Caco-2 (cell line): Measurements from ENCODE around the gene ADGRD1. TPM values are rescaled to one million over a fixed set of nuclear protein-coding genes. Genes with fewer than 3 reads are reported as not detected.

Experiments
- BruUV-seq: library from RNA; stranded (reverse); fragments of 400-500 nt; replicated peaks from 2 replicates; lab custom pipeline; 2021; lab: Mats Ljungman, UMichigan
- CTCF ChIA-PET: fragments of 300-600 bp; sonication (Branson Sonifier 250); formaldehyde crosslinking; loops from one replicate; lab custom pipeline; 2022; ENCODE audit warnings: antibody characterized with exemption; lab: Charles Lee
- POLR2A ChIA-PET: fragments of 300-600 bp; sonication (Branson Sonifier 250); formaldehyde crosslinking; loops from one replicate; lab custom pipeline; 2022; ENCODE audit warnings: antibody characterized with exemption; lab: Charles Lee
- DNase-seq, 2 experiments: peaks; one replicate each; pipeline versions ENCODE4 v3.0.0 to v3.0.0-alpha.2; 2020 to 2022
- H3K27me3 ChIP-seq: replicated peaks from 2 replicates; pipeline ENCODE4 v1.6.0; 2011; ENCODE audit warnings: low read length; ENCODE audit not compliant: control insufficient read depth, insufficient read depth
- H3K36me3 ChIP-seq: 2 replicates; pipeline ENCODE4 v1.5.1; 2011; ENCODE audit warnings: low read length; ENCODE audit not compliant: control insufficient read depth, insufficient read depth
- H3K4me1 ChIP-seq: fragments of 250-450 bp; sonication (Bioruptor Pico); 2 replicates; pipeline ENCODE4 v1.5.1; 2020; ENCODE audit warnings: mild to moderate bottlenecking
- H3K4me3 ChIP-seq: 2 replicates; pipeline ENCODE4 v1.5.1; 2011; ENCODE audit warnings: low read depth, mild to moderate bottlenecking, control low read depth, low read length
- H3K9me3 ChIP-seq: fragments of 250-450 bp; sonication (Bioruptor Pico); 2 replicates; pipeline ENCODE4 v1.5.1; 2020; ENCODE audit warnings: mild to moderate bottlenecking, moderate library complexity
- H3K27ac Mint-ChIP-seq: one replicate; pipeline ENCODE4 v1.8.0; 2022; ENCODE audit warnings: mixed read lengths; ENCODE audit not compliant: unreplicated experiment
- H3K27me3 Mint-ChIP-seq: one replicate; pipeline ENCODE4 v1.8.0; 2022; ENCODE audit warnings: mixed read lengths; ENCODE audit not compliant: insufficient read depth, unreplicated experiment
- H3K36me3 Mint-ChIP-seq: one replicate; pipeline ENCODE4 v1.8.0; 2022; ENCODE audit warnings: mild to moderate bottlenecking, mixed read lengths; ENCODE audit not compliant: insufficient read depth, unreplicated experiment
- H3K4me1 Mint-ChIP-seq: one replicate; pipeline ENCODE4 v1.8.0; 2022; ENCODE audit warnings: low read depth, mixed read lengths; ENCODE audit not compliant: unreplicated experiment
- H3K4me3 Mint-ChIP-seq: one replicate; pipeline ENCODE4 v1.8.0; 2022; ENCODE audit warnings: mild to moderate bottlenecking, moderate library complexity, mixed read lengths; ENCODE audit not compliant: unreplicated experiment
- H3K9me3 Mint-ChIP-seq: one replicate; pipeline ENCODE4 v1.8.0; 2022; ENCODE audit warnings: mixed read lengths; ENCODE audit not compliant: unreplicated experiment
- CTCF ChIP-seq, 2 experiments: fragments of 200-600 bp in 1 of 2; IDR thresholded peaks; 1 replicate in 1 of 2; 2 replicates in 1 of 2; pipeline versions ENCODE4 v1.5.1 to v1.8.0; 2011 to 2022; ENCODE audit warnings: antibody characterized with exemption in 1 of 2, control low read depth in 1 of 2, inconsistent platforms in 1 of 2, low read depth in 1 of 2, low read length in 1 of 2, mild to moderate bottlenecking in 1 of 2, moderate library complexity in 1 of 2; ENCODE audit not compliant: insufficient read depth in 1 of 2, severe bottlenecking in 1 of 2, unreplicated experiment in 1 of 2
- intact Hi-C: fragments of 100-400 bp; cut with micrococcal nuclease; formaldehyde crosslinking; loops from one replicate; pipeline ENCODE4 v1.10.0; 2022; ENCODE audit not compliant: unreplicated experiment
- total RNA-seq: library from RNA; stranded (reverse); gene quantifications from 2 replicates; pipeline ENCODE4 v1.2.3, GENCODE V29; 2022

Gene ADGRD1
- total RNA-seq, 1 experiment from 2014 or later: 3.6 TPM

GRCh38 chr12:130972586-130972950 is 18.9 kb downstream of the ADGRD1 start:
- H3K36me3 ChIP-seq: no peaks in the 10 kb centered on the region
- H3K4me1 Mint-ChIP-seq: no peaks in the 10 kb centered on the region
- 0 out of 2 replicates have a peak, but pooled peaks cover 4% of the 10 kb centered on the region for H3K4me1 ChIP-seq
- no peak overlapping the region for H3K27ac Mint-ChIP-seq
- H3K9me3 Mint-ChIP-seq: no peaks in the 10 kb centered on the region
- DNase-seq: no peak
- intact Hi-C loops: no loop called here
- no TSS peak for BruUV-seq
- H3K27me3 ChIP-seq: no peaks in the 10 kb centered on the region
- H3K9me3 ChIP-seq: no peaks in the 10 kb centered on the region
- no peaks in the 10 kb centered on the region for H3K36me3 Mint-ChIP-seq
- ChIA-PET CTCF (no interaction called here), POLR2A (no interaction called here)
- no peak overlapping the region for H3K4me3 ChIP-seq
- H3K4me3 Mint-ChIP-seq: no peak overlapping the region
- TF ChIP-seq CTCF (IDR thresholded peaks at IDR 0.05; ENCODE audit: insufficient read depth in 1 of 2, low read depth in 1 of 2, low read length in 1 of 2, severe bottlenecking in 1 of 2, unreplicated experiment in 1 of 2): no peak
- peaks cover 2% of the 10 kb centered on the region for H3K27me3 Mint-ChIP-seq

GRCh38 chr12:130973109-130973508 is 19.4 kb downstream of the ADGRD1 start:
- Mint-ChIP-seq H3K36me3 (no peaks in the 10 kb centered on the region), H3K27me3 (peaks cover 2% of the 10 kb centered on the region), H3K9me3 (no peaks in the 10 kb centered on the region), H3K27ac (no peak overlapping the region), H3K4me3 (no peak overlapping the region), H3K4me1 (no peaks in the 10 kb centered on the region)
- BruUV-seq: no TSS peak
- ChIA-PET POLR2A (no interaction called here), CTCF (no interaction called here)
- intact Hi-C loops: no loop called here
- DNase-seq: no peak
- Histone ChIP-seq H3K4me1 (0 out of 2 replicates have a peak, but pooled peaks cover 4% of the 10 kb centered on the region), H3K4me3 (no peak overlapping the region), H3K9me3 (no peaks in the 10 kb centered on the region), H3K27me3 (no peaks in the 10 kb centered on the region), H3K36me3 (no peaks in the 10 kb centered on the region)
- no peak for TF ChIP-seq CTCF (IDR thresholded peaks at IDR 0.05; ENCODE audit: insufficient read depth in 1 of 2, low read depth in 1 of 2, low read length in 1 of 2, severe bottlenecking in 1 of 2, unreplicated experiment in 1 of 2)

- Mint-ChIP-seq H3K27me3 (peaks cover 2% of the 10 kb centered on the region), H3K36me3 (no peaks in the 10 kb centered on the region), H3K9me3 (no peaks in the 10 kb centered on the region), H3K4me3 (no peak overlapping the region), H3K4me1 (no peaks in the 10 kb centered on the region), H3K27ac (no peak overlapping the region)
- H3K9me3 ChIP-seq: no peaks in the 10 kb centered on the region
- no peaks in the 10 kb centered on the region for H3K27me3 ChIP-seq
- POLR2A ChIA-PET: no interaction called here
- 0 out of 2 replicates have a peak, but pooled peaks cover 4% of the 10 kb centered on the region for H3K4me1 ChIP-seq
- no peak for TF ChIP-seq CTCF (IDR thresholded peaks at IDR 0.05; ENCODE audit: insufficient read depth in 1 of 2, low read depth in 1 of 2, low read length in 1 of 2, severe bottlenecking in 1 of 2, unreplicated experiment in 1 of 2)
- no peaks in the 10 kb centered on the region for H3K36me3 ChIP-seq
- CTCF ChIA-PET: no interaction called here
- intact Hi-C loops: no loop called here
- no peak overlapping the region for H3K4me3 ChIP-seq
- DNase-seq: no peak
- BruUV-seq: no TSS peak
Observed at GRCh38 chr12:130973906-130974305, 20.2 kb downstream of the ADGRD1 start.
